ENCODE results near the gene SDF2L1.
"Not testable (repeated sequence)": the region's sequence is repeated elsewhere in the genome, so short reads cannot be mapped to it uniquely, and the experiment has no call there.

SDF2L1 gene

GRCh38 chr22:21665047-21665851 is 23.1 kb downstream of the SDF2L1 start:
- FAIRE-seq, result no peak

- no peak for FAIRE-seq
Measured at GRCh38 chr22:21666786-21667185, 24.7 kb downstream of the SDF2L1 start.

GRCh38 chr22:21669026-21669425 is 26.9 kb downstream of the SDF2L1 start:
- no peak for FAIRE-seq

GRCh38 chr22:21672107-21672629 is 30.1 kb downstream of the SDF2L1 start:
- FAIRE-seq, result no peak

GRCh38 chr22:21673534-21674321 is 31.6 kb downstream of the SDF2L1 start:
- FAIRE-seq, result no peak

DNA sequence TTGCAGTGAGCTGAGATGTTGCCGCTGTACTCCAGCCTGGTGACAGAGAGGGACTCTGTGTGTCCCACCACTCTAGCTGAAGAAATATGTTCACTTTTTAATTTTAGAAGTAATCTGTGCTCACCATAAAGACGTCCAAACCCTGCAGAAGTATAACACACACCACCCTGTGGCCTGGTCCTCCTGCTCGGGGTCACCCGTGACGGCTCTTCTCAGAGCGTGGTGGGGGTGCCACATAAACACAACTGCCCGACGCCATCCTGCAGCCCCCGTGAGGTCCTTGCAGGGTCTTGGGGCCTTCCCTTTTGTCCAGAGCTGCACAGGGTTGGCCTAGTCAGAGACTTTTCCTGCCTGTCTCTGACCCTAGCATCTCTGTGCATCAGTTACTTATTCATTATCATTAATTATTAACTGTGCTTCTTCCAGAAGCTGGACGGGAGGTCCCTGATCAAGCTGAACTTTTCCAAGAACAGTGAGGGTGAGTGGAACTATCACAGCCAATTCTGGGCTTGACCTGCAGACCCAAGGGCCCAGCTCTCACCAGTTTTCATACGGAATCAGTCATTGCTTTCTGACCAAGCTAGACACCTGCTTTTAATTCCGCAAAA is 32.6 kb downstream of the SDF2L1 start:
- no peak for FAIRE-seq

DNA sequence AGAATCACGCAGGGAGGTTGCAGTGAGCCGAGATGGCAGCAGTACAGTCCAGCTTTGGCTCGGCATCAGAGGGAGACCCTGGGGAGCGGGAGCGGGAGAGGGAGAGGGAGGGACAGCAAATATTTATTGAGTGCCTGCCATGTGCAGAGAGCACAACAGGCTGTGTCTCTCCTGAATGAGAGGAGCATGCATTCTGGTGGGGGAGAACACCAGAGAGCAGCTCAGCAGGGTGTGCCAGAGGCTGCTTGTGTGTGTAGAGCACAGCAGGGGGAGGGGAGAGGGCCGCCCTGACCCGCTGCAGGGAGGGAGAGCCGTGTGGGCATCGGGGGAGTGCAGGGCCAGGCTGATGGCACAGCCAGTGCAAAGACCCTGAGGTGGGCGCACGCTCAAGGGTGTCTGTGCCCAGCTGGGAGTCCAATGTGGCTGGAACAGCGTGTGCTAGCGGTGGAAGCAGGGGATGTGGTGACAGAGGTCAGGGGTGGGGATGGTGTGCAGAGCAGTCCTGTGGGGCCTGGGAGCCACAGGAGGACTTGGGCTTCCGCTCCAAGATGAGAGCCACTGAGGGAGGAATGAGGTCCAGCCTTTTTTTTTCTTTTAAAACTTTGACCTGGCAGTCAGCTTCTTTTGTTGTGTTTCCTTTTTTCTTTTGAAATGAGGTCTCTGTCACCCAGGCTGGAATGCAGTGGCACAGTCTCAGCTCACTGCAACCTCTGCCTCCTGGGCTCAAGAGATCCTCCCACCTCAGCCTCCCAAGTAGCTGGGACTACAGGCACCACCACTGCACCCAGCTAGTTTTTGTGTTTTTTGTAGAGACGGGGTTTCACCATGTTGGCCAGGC is 35.7 kb downstream of the SDF2L1 start:
- no peak for FAIRE-seq

DNA sequence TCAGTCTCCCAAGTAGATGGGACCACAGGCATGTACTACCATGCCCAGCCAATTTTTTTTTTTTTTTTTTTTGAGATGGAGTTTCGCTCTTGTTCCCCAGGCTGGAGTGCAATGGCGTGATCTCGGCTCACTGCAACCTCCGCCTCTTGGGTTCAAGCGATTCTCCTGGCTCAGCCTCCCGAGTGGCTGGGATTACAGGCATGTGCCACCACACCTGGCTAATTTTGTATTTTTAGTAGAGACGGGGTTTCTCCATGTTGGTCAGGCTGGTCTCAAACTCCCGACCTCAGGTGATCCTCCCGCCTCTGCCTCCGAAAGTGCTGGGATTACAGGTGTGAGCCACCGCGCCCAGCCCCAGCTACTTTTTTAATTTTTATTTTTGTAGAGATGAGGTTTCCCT is 36.7 kb downstream of the SDF2L1 start:
- FAIRE-seq, result not testable (repeated sequence)

DNA sequence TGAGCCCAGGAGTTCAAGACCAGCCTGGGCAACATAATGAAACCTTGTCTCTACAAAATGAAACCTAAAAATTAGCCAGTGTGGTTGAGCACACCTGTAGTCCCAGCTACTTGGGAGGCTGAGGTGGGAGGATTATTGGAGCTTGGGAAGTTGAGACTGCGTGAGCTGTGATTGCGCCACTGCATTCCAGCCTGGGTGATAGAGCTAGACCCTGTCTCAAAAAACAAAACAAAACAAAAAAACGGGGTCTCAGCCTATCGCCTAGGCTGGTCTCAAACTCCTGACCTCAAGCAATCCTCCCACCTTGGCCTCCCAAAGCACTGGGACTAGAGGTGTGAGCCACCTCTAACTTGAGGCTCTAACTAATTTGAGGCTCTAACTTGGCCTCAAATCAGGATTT is 37.3 kb downstream of the SDF2L1 start:
- FAIRE-seq, result no peak

DNA sequence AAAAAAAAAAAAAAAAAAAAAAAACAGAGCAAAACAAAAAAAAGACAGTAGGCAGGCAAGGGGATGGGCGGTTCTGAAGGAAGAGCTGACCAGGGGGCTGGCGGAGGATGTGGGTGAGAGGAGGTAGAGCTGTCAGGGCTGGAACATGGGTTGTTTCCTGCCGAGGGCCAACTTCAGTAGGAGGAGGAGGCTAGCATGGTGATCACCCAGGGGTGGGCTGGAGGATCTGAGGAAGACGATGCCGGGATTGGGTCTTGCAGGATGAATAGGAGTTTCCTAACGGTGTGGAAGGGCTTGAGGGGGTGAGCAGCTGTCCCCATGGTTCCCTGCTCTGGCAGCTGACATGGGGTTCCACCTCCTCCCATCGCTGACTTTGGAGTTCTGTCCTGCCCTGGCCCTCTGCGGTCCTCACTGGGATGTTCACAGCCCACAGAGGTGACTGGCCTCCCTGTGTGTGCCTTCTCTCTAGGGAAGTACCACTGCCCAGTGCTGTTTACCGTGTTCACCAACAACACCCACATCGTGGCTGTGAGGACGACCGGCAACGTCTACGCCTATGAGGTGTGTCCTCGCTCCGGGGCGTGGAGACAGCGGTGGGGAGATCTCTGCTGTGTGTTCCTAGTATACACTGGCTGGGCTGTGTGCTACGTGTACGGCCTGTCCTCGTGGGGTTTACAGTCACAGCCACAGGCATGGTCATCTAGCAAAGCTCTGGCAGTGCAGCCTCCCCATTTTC is 38.9 kb downstream of the SDF2L1 start:
- FAIRE-seq, result no peak

GRCh38 chr22:21681566-21682370 is 39.7 kb downstream of the SDF2L1 start:
- no peak for FAIRE-seq

DNA sequence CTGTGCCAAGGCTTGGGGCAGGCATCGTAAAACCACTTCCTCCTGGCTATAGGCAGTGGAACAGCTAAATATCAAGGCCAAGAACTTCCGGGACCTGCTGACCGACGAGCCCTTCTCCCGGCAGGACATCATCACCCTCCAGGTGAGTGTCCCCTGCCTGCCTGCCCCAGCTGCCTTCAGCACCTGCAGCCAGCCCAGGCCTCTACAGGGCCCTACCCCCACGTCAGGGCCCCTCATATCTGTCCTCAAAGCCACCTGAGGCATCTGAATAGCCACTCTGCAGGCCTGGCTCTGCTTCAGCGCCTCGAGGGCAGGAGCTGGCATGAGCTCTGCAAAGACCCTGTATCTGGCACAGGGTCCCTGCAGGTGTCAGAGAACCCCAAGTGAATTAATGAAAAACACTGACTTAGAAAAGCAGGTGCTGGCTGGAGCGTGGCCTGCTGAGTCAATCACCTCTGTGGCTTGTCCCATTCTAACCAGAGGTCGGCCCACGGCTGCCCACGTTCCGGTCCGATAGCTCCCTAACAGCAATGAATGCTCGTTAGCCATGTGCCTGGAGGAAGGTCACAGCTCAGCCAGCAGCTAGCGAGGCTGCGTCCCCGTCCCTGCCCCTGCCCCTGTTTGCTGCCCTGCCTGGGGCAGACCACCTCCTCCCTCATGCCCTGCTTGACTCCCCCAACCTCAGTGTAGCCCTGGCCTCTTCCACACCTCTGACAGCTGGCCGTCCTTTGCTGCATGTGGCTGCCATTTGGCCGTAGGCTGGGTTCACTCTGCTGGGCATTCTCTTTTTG is 40.5 kb downstream of the SDF2L1 start:
- no peak for FAIRE-seq

DNA sequence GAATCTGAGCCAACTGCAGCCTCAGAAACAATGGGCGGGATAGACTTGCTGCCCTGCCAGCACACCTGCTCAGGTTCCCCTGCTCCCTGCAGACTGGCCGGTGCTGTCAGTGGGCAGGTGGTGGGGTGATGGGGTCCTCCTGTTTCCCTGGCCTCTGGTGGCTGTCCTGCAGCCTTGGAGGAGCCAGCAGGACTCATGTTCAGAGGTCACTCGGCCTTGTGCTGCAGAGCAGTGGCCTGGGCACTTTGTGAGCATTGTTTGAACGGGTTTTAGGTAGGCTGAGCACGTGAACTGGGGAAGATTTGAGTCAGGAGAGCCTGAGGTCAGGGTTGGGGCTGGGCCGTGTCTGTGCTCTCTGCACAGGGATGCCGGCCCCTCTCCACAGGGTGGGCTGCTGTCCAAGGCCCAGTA is 41.3 kb downstream of the SDF2L1 start:
- FAIRE-seq, result no peak

DNA sequence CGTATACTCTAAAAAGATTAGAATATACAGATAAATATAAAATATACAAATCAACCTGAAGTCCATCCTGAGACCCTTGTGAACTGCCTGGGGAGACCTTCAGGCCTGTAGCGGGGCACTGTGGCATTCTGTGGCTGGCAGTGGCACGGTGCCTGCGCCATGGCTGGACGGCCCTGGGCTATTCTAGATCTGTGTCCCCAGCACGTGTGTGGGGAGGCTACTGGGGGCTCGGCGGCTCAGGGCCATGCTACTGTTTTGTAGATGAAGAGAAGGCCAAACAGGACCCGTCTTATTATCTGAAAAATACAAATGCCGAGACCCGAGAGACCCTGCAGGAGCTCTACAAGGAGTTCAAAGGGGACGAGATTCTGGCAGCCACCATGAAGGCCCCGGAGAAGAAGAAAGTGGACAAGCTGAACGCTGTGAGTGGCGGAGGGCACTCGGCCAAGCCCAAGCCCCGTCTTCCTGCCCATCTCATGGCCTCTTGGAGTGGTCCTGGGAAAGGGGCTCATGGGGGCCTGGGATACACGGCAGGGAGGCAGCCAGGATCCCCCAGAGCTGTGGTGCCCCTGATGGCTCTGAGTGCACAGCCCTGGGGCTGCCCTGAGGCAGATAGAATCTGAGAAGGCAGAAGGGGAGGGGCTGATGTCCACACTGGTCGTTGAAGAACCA is 42.5 kb downstream of the SDF2L1 start:
- FAIRE-seq, result no peak

- no peak for FAIRE-seq
Measured at GRCh38 chr22:21685164-21685513, 43.0 kb downstream of the SDF2L1 start.

DNA sequence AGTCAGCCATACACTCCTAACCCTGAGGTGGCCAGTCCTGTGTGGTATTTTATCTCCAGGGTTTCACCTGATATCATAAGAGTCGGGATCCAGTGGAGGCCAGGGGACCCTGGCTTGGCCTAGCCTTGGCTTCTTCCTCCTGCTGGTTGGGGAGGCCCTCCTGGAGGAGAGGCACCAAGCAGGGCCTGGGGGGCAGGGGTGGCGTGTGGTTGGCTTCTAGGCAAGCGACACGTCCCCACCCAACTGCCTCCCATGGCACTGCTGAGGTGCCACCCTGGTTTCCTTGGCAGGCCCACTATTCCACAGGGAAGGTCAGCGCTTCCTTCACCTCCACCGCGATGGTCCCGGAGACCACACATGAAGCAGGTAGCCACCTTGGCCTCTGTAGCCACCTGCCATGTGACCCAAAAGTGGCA is 44.1 kb downstream of the SDF2L1 start:
- no peak for FAIRE-seq

DNA sequence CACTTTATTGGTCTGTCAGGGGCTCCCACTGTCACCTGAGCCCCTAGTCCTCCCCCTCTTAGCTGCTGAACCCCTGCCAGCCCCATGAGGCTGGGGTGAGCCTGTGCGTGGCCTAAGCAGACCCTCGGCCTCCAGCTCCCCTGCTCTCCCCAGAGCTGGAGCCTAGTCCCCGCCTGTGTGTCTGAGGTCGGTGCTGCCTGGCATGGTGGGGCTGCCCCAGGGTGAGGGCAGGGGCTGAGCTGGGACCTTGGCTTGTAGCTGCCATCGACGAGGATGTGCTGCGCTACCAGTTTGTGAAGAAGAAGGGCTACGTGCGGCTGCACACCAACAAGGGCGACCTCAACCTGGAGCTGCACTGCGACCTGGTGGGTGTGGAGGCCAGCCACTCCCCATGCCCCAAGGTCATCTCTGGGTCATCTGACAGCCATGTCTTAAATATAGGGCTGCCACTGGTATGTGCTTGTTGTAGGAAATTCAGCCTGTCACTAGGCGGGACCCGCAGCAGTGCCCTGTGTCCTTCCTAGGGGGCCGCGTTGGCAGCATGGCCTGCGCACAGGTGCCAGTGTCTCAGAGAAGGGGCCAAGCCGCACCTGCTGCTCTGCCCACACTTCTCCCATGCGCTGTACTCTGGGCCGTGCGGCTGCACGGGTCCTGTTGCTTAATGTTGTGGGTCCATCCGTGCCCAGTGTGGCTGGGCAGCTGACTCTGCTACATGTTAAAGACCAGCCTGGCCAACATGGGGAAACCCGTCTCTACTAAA is 44.7 kb downstream of the SDF2L1 start:
- no peak for FAIRE-seq

DNA sequence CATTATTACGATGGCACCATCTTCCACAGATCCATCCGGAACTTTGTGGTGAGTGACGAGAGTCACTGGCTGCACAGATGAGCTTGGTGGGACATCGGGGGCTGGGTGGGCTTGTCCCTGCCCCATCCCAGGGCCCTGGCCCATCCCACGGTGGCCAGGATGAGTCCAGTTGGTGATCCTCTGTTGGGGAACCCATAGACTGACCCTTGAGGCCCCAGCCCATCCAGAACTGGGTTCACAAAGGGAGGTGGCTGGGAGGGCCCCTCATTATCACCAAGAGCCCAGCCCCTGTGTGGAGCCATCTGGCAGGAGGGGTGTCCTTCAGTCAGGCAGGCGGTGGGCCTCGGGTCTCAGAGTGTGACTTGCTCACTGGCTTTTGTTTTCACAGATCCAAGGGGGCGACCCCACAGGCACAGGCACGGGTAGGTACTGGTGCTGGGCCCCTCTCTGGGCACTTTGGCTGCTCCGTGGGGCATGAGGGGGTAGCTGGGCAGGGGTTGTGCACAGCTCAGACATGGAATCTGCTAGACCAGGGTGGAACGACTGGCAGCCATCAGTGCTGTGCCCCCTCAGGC is 45.7 kb downstream of the SDF2L1 start:
- no peak for FAIRE-seq
